Right ventricle myocardium inferior (tissue), 1 donor: ENCODE measurements around the gene CLC. TPM values are rescaled to one million over a fixed set of nuclear protein-coding genes. Genes with fewer than 3 reads are reported as not detected.
"Not testable (repeated sequence)": the region's sequence is repeated elsewhere in the genome, so short reads cannot be mapped to it uniquely, and the experiment has no call there.

Source experiments
- ATAC-seq: fragments of 200-7000 bp; cut with Tn5 transposase; one replicate; pipeline ENCODE4 v1.9.1; 2020; ENCODE audit warnings: mild to moderate bottlenecking, moderate library complexity
- DNase-seq: peaks from one replicate; pipeline ENCODE4 v3.0.0; 2021; ENCODE audit errors: missing footprints
- intact Hi-C: fragments of 100-400 bp; cut with DNase I; formaldehyde crosslinking; loops from one replicate; pipeline ENCODE4 v1.11.0; 2022
- total RNA-seq: library from RNA; stranded (reverse); fragmentation: NEBNext Ultra II Directional; extraction: Animal tissue kit (Norgen Biotek cat#: 25700); gene quantifications from one replicate; pipeline ENCODE4 v1.2.1, GENCODE V29; 2021
- donor health status: DM: no; HTN: yes; CAD: no; lungs with severe emphysema.

Gene CLC
- total RNA-seq, 1 donor from 2014 or later: not detected

DNA sequence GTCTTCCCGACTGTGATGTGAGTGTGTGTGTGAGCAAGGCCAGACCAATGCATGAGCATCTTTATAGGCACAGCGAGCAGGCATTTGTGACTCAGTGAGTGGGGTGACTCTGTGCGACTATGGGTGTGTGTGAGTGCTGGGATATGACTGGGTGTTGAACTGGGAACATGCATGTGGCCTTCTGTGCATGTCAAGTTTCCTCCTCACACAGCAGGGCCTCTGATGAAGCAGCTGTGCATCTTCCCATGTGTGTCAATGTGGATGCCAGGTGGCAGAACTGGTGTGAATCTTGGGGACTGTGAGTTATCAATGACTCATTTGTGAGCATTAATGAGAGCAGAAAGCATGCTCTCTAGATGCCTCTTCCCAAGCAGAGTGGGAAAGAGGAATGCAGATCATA is 45.7 kb downstream of the CLC start:
- intact Hi-C loops: no loop called here
- no peak for DNase-seq
- no peak for ATAC-seq

DNA sequence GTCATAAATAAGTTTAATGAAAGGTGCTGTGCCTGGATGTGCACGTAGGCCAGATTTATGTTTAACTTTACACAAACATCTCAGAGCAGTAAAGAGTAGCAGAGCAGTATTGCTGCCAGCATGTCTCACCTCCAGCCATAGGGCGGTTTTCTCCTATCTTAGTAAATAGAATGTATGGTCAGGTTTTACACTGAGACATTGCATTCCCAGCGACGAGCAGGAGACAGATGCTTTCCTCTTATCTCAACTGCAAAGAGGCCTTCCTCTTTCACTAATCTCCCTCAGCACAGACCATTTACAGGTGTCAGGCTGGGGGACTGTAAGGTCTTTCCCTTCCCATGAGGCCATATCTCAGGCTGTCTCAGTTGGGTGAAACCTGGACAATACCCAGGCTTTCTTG is 49.2 kb downstream of the CLC start:
- DNase-seq, intact Hi-C loops, ATAC-seq: not testable (repeated sequence)

DNA sequence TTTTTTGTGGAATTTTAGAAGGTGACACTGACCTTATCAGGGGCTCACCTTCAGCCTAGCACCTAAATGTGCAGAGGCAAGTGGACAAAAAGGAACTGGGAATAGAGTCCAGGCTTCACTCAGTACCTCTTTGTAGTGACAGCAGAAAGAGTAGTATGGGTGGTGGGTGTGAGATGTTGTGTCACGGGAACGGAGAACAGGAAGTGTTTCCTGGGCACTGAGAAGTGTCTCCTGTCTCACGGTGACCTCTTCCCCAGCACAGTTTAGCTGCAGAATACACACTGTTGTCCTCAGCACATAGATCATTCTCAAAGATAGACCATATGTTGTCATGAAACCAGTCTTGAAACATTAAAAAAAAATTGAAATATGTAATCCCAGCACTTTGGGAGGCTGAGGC is 51.1 kb downstream of the CLC start:
- ATAC-seq: no peak
- intact Hi-C loops: no loop called here
- no peak for DNase-seq

DNA sequence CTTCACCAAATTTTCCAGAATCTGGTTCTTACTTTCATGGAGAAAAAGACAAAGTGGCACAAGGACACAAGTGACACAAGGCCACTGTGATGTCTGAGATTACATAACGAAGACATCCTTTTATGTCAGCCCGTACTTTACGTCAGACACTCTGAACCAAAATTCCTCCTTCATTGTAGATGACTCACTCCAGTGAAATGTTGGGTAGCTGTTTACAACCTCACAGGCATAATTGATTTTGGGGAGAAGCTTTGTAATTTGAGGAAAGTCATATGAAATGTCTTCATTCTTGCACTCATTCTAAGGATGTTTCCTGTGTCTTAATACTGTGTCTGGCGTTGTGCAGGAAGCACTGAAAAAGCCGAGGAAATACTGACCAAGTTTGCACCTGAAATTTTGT is 53.6 kb downstream of the CLC start:
- DNase-seq (no peak), ATAC-seq (no peak)
- intact Hi-C loops: no loop called here

DNA sequence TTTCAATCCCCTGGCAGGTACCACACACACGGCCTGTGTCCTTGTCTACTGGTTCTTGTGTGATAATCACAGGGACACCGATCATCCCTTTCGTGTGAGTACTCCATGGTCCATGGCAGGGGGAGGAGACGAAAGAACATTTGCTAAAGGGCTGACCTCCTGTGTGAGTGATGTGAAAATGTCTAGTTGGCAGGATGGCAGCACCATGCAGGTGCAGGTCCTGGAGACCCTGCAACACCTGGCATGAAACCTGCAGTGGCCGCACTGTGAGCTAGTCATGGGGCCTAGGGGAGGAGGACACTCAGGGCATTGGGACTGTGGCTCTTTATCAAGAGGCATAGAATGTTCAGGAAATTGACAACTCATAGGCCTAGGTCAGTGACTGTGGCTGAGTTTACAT is 56.4 kb downstream of the CLC start:
- no peak for ATAC-seq
- intact Hi-C loops: no loop called here

More for the DNA sequence above, 56.4 kb downstream of the CLC start:
- DNase-seq: no peak

Other genes with a start within 250 kb of the CLC start
- gene DLL3, start 239.1 kb downstream of the CLC start, total RNA-seq: not detected
- not detected for gene SELENOV, start 222.9 kb downstream of the CLC start, total RNA-seq
- 1.7 TPM for gene EID2B, start 205.2 kb downstream of the CLC start, total RNA-seq
- 10.7 TPM for gene EID2, start 197.9 kb downstream of the CLC start, total RNA-seq
- not detected for gene LGALS13, start 135.5 kb downstream of the CLC start, total RNA-seq
- not detected for gene LGALS16, start 82.1 kb downstream of the CLC start, total RNA-seq
- gene LGALS14, start 33.5 kb downstream of the CLC start, total RNA-seq: not detected
- gene LEUTX, start 40.8 kb upstream of the CLC start, total RNA-seq: not detected
- gene DYRK1B, start 96.1 kb upstream of the CLC start, total RNA-seq: 19.9 TPM
- 64.8 TPM for gene FBL, start 108.3 kb upstream of the CLC start, total RNA-seq
- 19.5 TPM for gene FCGBP, start 196.6 kb upstream of the CLC start, total RNA-seq
- gene PSMC4, start 233.1 kb upstream of the CLC start, total RNA-seq: 73.6 TPM